Lower leg skin (tissue), 3 donors: ENCODE measurements around the gene SRMS.

Source experiments
- POLR2A ChIP-seq, 2 donors: fragments of 450-650 bp; IDR thresholded peaks; one replicate each; pipeline ENCODE4 v1.6.1; 2016 to 2017; ENCODE audit warnings: antibody characterized with exemption in 2 of 2, mild to moderate bottlenecking in 1 of 2, moderate library complexity in 1 of 2
- TF ChIP-seq, protein P1 (sequence below), 3 donors: fragments of 450-650 bp; IDR thresholded peaks; one replicate each; pipeline ENCODE4 v1.5.1; 2016; ENCODE audit warnings: antibody characterized with exemption in 3 of 3, mild to moderate bottlenecking in 3 of 3, moderate library complexity in 2 of 3

DNA sequence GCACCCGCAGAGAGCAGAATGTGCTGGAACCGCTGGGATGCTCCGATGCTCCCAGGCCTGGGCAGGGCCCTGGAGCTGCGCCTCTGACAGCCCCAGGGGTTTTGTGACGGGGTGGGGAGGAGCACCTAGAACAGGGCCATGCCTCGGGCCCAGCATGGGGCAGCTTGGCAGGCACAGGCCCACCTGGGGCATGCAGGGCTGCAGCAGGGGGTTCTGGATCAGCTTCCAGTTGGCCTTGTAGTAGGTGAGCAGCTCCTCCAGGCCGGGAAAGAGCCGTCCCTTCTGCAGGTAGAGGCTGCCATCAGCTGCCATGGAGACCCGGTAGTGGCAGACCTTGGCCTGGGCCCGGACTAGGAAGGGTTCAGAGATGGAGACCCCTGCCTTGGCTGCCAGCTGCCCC is 4.4 kb downstream of the SRMS start:
- TF ChIP-seq, protein P1, sequence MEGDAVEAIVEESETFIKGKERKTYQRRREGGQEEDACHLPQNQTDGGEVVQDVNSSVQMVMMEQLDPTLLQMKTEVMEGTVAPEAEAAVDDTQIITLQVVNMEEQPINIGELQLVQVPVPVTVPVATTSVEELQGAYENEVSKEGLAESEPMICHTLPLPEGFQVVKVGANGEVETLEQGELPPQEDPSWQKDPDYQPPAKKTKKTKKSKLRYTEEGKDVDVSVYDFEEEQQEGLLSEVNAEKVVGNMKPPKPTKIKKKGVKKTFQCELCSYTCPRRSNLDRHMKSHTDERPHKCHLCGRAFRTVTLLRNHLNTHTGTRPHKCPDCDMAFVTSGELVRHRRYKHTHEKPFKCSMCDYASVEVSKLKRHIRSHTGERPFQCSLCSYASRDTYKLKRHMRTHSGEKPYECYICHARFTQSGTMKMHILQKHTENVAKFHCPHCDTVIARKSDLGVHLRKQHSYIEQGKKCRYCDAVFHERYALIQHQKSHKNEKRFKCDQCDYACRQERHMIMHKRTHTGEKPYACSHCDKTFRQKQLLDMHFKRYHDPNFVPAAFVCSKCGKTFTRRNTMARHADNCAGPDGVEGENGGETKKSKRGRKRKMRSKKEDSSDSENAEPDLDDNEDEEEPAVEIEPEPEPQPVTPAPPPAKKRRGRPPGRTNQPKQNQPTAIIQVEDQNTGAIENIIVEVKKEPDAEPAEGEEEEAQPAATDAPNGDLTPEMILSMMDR (IDR thresholded peaks at IDR 0.05), result no peak
- no peak for TF ChIP-seq POLR2A (IDR thresholded peaks at IDR 0.05)
